Measurements from ENCODE around the gene WASF2. TPM values are rescaled to one million over a fixed set of nuclear protein-coding genes. Genes with fewer than 3 reads are reported as not detected.

WASF2 gene
- total and polyA plus RNA-seq, 2 donors (not counting 1 experiment from before 2014, with no cell fraction given), result 26.3 to 66.9 TPM

DNA sequence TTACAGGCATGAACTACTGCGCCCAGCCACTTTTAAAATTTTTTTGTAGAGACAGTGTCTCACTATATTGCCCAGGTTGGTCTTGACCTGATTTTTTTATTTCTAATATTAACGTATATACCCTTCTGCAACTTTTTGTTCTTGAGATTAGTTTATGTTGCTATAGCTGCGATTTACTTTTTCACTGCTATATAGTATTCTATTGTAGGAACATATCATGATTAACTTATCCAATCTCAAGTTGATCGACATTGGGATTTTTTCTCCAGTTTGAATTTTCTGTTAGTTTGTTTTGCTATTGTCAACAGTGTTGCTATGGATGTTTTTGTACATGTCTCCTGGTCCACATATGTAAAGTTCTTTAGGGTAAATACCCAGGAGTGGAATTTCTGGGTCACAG is 35.4 kb downstream of the WASF2 start:
- H4K20me1 ChIP-seq (ENCODE audit: control insufficient read depth, extremely low read depth, insufficient read depth, low read length), result no peaks in the 10 kb centered on the region

DNA sequence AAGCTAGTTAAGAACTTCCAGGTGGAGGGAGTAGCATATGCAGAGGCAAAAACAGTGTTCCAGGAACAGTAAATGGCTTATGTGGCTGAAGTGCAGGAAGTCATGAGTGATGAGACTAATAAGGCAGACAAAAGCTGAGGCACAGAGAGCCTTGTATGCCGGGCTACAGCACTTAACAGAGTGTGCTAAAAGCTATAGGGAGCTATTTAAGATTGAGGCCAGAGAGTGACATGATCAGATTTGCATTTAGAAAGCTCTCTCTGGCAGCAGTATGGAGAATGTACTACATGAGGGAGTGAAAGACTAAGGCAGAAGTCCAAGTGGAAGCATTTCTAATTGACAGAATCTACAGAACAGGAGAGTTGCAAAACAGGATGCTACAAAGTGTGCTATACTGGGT is 38.6 kb downstream of the WASF2 start:
- TF ChIP-seq EZH2 (IDR thresholded peaks at IDR 0.05; ENCODE audit: low read length, missing control alignments), result no peak
- TF ChIP-seq, protein P1, sequence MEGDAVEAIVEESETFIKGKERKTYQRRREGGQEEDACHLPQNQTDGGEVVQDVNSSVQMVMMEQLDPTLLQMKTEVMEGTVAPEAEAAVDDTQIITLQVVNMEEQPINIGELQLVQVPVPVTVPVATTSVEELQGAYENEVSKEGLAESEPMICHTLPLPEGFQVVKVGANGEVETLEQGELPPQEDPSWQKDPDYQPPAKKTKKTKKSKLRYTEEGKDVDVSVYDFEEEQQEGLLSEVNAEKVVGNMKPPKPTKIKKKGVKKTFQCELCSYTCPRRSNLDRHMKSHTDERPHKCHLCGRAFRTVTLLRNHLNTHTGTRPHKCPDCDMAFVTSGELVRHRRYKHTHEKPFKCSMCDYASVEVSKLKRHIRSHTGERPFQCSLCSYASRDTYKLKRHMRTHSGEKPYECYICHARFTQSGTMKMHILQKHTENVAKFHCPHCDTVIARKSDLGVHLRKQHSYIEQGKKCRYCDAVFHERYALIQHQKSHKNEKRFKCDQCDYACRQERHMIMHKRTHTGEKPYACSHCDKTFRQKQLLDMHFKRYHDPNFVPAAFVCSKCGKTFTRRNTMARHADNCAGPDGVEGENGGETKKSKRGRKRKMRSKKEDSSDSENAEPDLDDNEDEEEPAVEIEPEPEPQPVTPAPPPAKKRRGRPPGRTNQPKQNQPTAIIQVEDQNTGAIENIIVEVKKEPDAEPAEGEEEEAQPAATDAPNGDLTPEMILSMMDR (conservative IDR thresholded peaks at IDR 0.05 in 1 of 2, IDR thresholded peaks at IDR 0.05 in 1 of 2; ENCODE audit: low read depth in 1 of 2, low read length in 2 of 2), result no peak
- no peak for DNase-seq (ENCODE audit: low read depth in 2 of 2)
- no peak overlapping the region for H3K27ac ChIP-seq (ENCODE audit: insufficient read depth, low read length)
- no peak overlapping the region for H3K4me2 ChIP-seq (ENCODE audit: extremely low read depth, insufficient read depth, low read length)
- no peak overlapping the region for H3K9ac ChIP-seq (ENCODE audit: insufficient read depth, low read length)
- no peaks in the 10 kb centered on the region for H3K9me3 ChIP-seq (ENCODE audit: control insufficient read depth, insufficient read depth, low read depth, low read length)
- H3K27me3 ChIP-seq (ENCODE audit: control insufficient read depth, insufficient read depth, low read length), result no peaks in the 10 kb centered on the region
- no peaks in the 10 kb centered on the region for H3K36me3 ChIP-seq (ENCODE audit: control insufficient read depth, insufficient read depth, low read length)
- no peaks in the 10 kb centered on the region for H4K20me1 ChIP-seq (ENCODE audit: control insufficient read depth, extremely low read depth, insufficient read depth, low read length)
- H3K4me3 ChIP-seq (replicated peaks in 1 of 4; ENCODE audit: control extremely low read depth in 1 of 4, insufficient read depth in 1 of 4, low read depth in 3 of 4, low read length in 4 of 4), result no peak overlapping the region
- peaks cover 44% of the 10 kb centered on the region for H3K79me2 ChIP-seq (ENCODE audit: control insufficient read depth, insufficient read depth, low read length)
- no peak overlapping the region for H2AFZ ChIP-seq (ENCODE audit: low read length)
- H3K4me1 ChIP-seq (ENCODE audit: control insufficient read depth, extremely low read depth, insufficient read depth, low read length), result no peaks in the 10 kb centered on the region

More for the DNA sequence above, 35.4 kb downstream of the WASF2 start:
- Histone ChIP-seq H3K79me2 (ENCODE audit: control insufficient read depth, insufficient read depth, low read length) (peaks cover 44% of the 10 kb centered on the region), H3K27me3 (ENCODE audit: control insufficient read depth, insufficient read depth, low read length) (no peaks in the 10 kb centered on the region), H3K36me3 (ENCODE audit: control insufficient read depth, insufficient read depth, low read length) (no peaks in the 10 kb centered on the region), H3K9me3 (ENCODE audit: control insufficient read depth, insufficient read depth, low read depth, low read length) (no peaks in the 10 kb centered on the region), H3K27ac (ENCODE audit: insufficient read depth, low read length) (no peak overlapping the region), H3K9ac (ENCODE audit: insufficient read depth, low read length) (no peak overlapping the region), H3K4me2 (ENCODE audit: extremely low read depth, insufficient read depth, low read length) (no peak overlapping the region), H3K4me1 (ENCODE audit: control insufficient read depth, extremely low read depth, insufficient read depth, low read length) (no peaks in the 10 kb centered on the region), H3K4me3 (replicated peaks in 1 of 4; ENCODE audit: control extremely low read depth in 1 of 4, insufficient read depth in 1 of 4, low read depth in 3 of 4, low read length in 4 of 4) (no peak overlapping the region), H2AFZ (ENCODE audit: low read length) (no peak overlapping the region)
- TF ChIP-seq, protein P1 (conservative IDR thresholded peaks at IDR 0.05 in 1 of 2, IDR thresholded peaks at IDR 0.05 in 1 of 2; ENCODE audit: low read depth in 1 of 2, low read length in 2 of 2), result no peak
- TF ChIP-seq EZH2 (IDR thresholded peaks at IDR 0.05; ENCODE audit: low read length, missing control alignments), result no peak
- DNase-seq (ENCODE audit: low read depth in 2 of 2), result no peak

DNA sequence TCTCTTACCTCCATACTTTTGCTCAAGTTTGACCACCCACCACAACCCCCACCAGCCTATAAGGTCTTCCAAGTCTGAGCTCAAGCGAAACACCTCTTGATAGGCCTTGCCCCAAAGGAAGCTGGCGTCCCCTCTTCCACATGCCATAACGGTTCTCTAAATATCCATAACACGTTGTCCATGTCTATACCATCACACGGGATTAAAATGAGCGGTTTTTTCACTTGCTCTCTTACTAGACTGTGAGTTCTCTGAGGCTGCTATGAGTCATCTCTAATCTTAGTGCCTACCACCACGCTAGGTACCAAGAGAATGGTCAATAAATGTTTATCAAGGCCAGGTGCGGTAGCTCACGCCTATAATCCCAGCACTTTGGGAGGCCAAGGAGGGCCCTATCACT is 41.0 kb downstream of the WASF2 start:
- no peak overlapping the region for H3K9ac ChIP-seq (ENCODE audit: insufficient read depth, low read length)
- no peaks in the 10 kb centered on the region for H3K27me3 ChIP-seq (ENCODE audit: control insufficient read depth, insufficient read depth, low read length)
- peaks cover 40% of the 10 kb centered on the region for H3K79me2 ChIP-seq (ENCODE audit: control insufficient read depth, insufficient read depth, low read length)
- no peaks in the 10 kb centered on the region for H3K4me1 ChIP-seq (ENCODE audit: control insufficient read depth, extremely low read depth, insufficient read depth, low read length)
- H3K36me3 ChIP-seq (ENCODE audit: control insufficient read depth, insufficient read depth, low read length), result no peaks in the 10 kb centered on the region
- H3K4me3 ChIP-seq (replicated peaks in 1 of 4; ENCODE audit: control extremely low read depth in 1 of 4, insufficient read depth in 1 of 4, low read depth in 3 of 4, low read length in 4 of 4), result no peak overlapping the region
- no peaks in the 10 kb centered on the region for H4K20me1 ChIP-seq (ENCODE audit: control insufficient read depth, extremely low read depth, insufficient read depth, low read length)
- DNase-seq (ENCODE audit: low read depth in 2 of 2), result no peak
- no peak overlapping the region for H2AFZ ChIP-seq (ENCODE audit: low read length)
- no peaks in the 10 kb centered on the region for H3K9me3 ChIP-seq (ENCODE audit: control insufficient read depth, insufficient read depth, low read depth, low read length)
- no peak overlapping the region for H3K27ac ChIP-seq (ENCODE audit: insufficient read depth, low read length)
- no peak overlapping the region for H3K4me2 ChIP-seq (ENCODE audit: extremely low read depth, insufficient read depth, low read length)
- TF ChIP-seq, protein P1 (conservative IDR thresholded peaks at IDR 0.05 in 1 of 2, IDR thresholded peaks at IDR 0.05 in 1 of 2; ENCODE audit: low read depth in 1 of 2, low read length in 2 of 2), result no peak
- no peak for TF ChIP-seq EZH2 (IDR thresholded peaks at IDR 0.05; ENCODE audit: low read length, missing control alignments)
